Activated CD4-positive, alpha-beta T cell treated with anti-CD3 and anti-CD28 coated beads for 36 hours (primary cell): ENCODE measurements around the gene LDLRAD4. TPM values are rescaled to one million over a fixed set of nuclear protein-coding genes. Genes with fewer than 3 reads are reported as not detected.

Source experiments
- ATAC-seq: fragments of 200-7000 bp; cut with Tn5 transposase; one replicate; pipeline ENCODE4 v1.10.0; 2021; ENCODE audit warnings: mild to moderate bottlenecking, moderate library complexity
- CTCF ChIA-PET: fragments of 350-600 bp; sonication (Branson Sonifier 250); formaldehyde crosslinking; loops from one replicate; lab custom pipeline; 2021; ENCODE audit warnings: antibody characterized with exemption; lab: Charles Lee
- POLR2A ChIA-PET: fragments of 350-600 bp; sonication (Branson Sonifier 250); formaldehyde crosslinking; loops from one replicate; lab custom pipeline; 2021; ENCODE audit warnings: antibody characterized with exemption, inconsistent platforms; lab: Charles Lee
- DNase-seq: peaks from one replicate; pipeline ENCODE4 v3.0.0-alpha.2; 2020
- H3K27ac Mint-ChIP-seq: one replicate; pipeline ENCODE4 v1.8.0; 2021; ENCODE audit warnings: mixed read lengths
- H3K27me3 Mint-ChIP-seq: one replicate; pipeline ENCODE4 v1.8.0; 2021; ENCODE audit warnings: mixed read lengths
- H3K36me3 Mint-ChIP-seq: one replicate; pipeline ENCODE4 v1.8.0; 2021; ENCODE audit warnings: low read depth, mixed read lengths
- H3K4me1 Mint-ChIP-seq: one replicate; pipeline ENCODE4 v1.8.0; 2021; ENCODE audit warnings: mixed read lengths
- H3K4me3 Mint-ChIP-seq: one replicate; pipeline ENCODE4 v1.8.0; 2021; ENCODE audit warnings: mild to moderate bottlenecking, moderate library complexity, mixed read lengths
- H3K9me3 Mint-ChIP-seq: one replicate; pipeline ENCODE4 v1.8.0; 2021; ENCODE audit warnings: low read depth, mixed read lengths
- intact Hi-C, 2 experiments: fragments of 100-400 bp; cut with DNase I in 1 of 2; cut with micrococcal nuclease in 1 of 2; formaldehyde crosslinking; loops; one replicate each; pipeline versions ENCODE4 v1.14.2 to v1.15.1; 2022 to 2024; cut with DNase I, micrococcal nuclease
- total RNA-seq, 2 experiments: library from RNA; stranded (reverse); gene quantifications; one replicate each; pipeline ENCODE4 v1.2.3, GENCODE V29; 2021

LDLRAD4 gene
- total RNA-seq, 2 experiments from 2014 or later = 29.3 to 32.2 TPM

GRCh38 chr18:13628211-13628610, 409.7 kb downstream of the LDLRAD4 start:
- intact Hi-C loops = no loop called here
- CTCF ChIA-PET = interaction anchor here (2.9 kb wide), 1 partner anchor 70 kb away, joined by 18 read pairs; no protein-coding TSS in a partner anchor
- POLR2A ChIA-PET = no interaction called here
- Mint-ChIP-seq H3K27me3 (no peaks in the 10 kb centered on the region), H3K27ac (no peak overlapping the region), H3K36me3 (peaks cover 3% of the 10 kb centered on the region), H3K4me1 (peaks cover 4% of the 10 kb centered on the region), H3K4me3 (no peak overlapping the region), H3K9me3 (no peaks in the 10 kb centered on the region)
- ATAC-seq = no peak
- DNase-seq = no peak

- Mint-ChIP-seq H3K4me1 (peaks cover 4% of the 10 kb centered on the region), H3K27ac (peak overlapping the region; percentile 52), H3K9me3 (no peaks in the 10 kb centered on the region), H3K36me3 (peaks cover 3% of the 10 kb centered on the region), H3K4me3 (no peak overlapping the region), H3K27me3 (no peaks in the 10 kb centered on the region)
- peak; percentile 98 for ATAC-seq
- POLR2A ChIA-PET = no interaction called here
- CTCF ChIA-PET = interaction anchor here (0.6 to 2.9 kb wide), 8 partner anchors 17 to 414 kb away, joined by 3 to 18 read pairs (median 4); no protein-coding TSS in a partner anchor
- intact Hi-C loops = loop anchor here (1.0 to 2.0 kb wide), 3 partner anchors 72 to 414 kb away; no protein-coding TSS in a partner anchor
- peak; percentile 69 for DNase-seq
Measured at GRCh38 chr18:13629841-13630715, 411.5 kb downstream of the LDLRAD4 start.

- H3K36me3 Mint-ChIP-seq = peaks cover 3% of the 10 kb centered on the region
- intact Hi-C loops = loop anchor here (1.0 to 2.0 kb wide), 3 partner anchors 72 to 414 kb away; no protein-coding TSS in a partner anchor
- no peaks in the 10 kb centered on the region for H3K9me3 Mint-ChIP-seq
- H3K27me3 Mint-ChIP-seq = no peaks in the 10 kb centered on the region
- no peak for DNase-seq
- no peak for ATAC-seq
- POLR2A ChIA-PET = no interaction called here
- CTCF ChIA-PET = interaction anchor here (1.0 to 1.5 kb wide), 2 partner anchors 73 to 415 kb away, joined by 5 read pairs; no protein-coding TSS in a partner anchor
- H3K4me1 Mint-ChIP-seq = peaks cover 4% of the 10 kb centered on the region
- no peak overlapping the region for H3K4me3 Mint-ChIP-seq
- no peak overlapping the region for H3K27ac Mint-ChIP-seq
Measured at GRCh38 chr18:13630716-13631268, 412.2 kb downstream of the LDLRAD4 start.

GRCh38 chr18:13633700-13634099, 415.1 kb downstream of the LDLRAD4 start:
- H3K36me3 Mint-ChIP-seq = peaks cover 3% of the 10 kb centered on the region
- no peak overlapping the region for H3K27ac Mint-ChIP-seq
- POLR2A ChIA-PET = no interaction called here
- H3K4me1 Mint-ChIP-seq = peaks cover 4% of the 10 kb centered on the region
- CTCF ChIA-PET = interaction anchor here (0.6 to 1.8 kb wide), 3 partner anchors 32 to 417 kb away, joined by 3 to 16 read pairs (median 4); no protein-coding TSS in a partner anchor
- ATAC-seq (no peak), DNase-seq (no peak)
- H3K9me3 Mint-ChIP-seq = no peaks in the 10 kb centered on the region
- no peak overlapping the region for H3K4me3 Mint-ChIP-seq
- H3K27me3 Mint-ChIP-seq = no peaks in the 10 kb centered on the region
- intact Hi-C loops = no loop called here

- Mint-ChIP-seq H3K4me1 (peaks cover under 1% of the 10 kb centered on the region), H3K9me3 (no peaks in the 10 kb centered on the region), H3K27ac (no peak overlapping the region), H3K36me3 (peaks cover 3% of the 10 kb centered on the region), H3K27me3 (no peaks in the 10 kb centered on the region), H3K4me3 (no peak overlapping the region)
- ATAC-seq (no peak), DNase-seq (no peak)
- intact Hi-C loops = no loop called here
- ChIA-PET POLR2A (no interaction called here), CTCF (no interaction called here)
Measured at GRCh38 chr18:13635046-13635445, 416.5 kb downstream of the LDLRAD4 start.

GRCh38 chr18:13638719-13639595, 420.4 kb downstream of the LDLRAD4 start:
- intact Hi-C loops = no loop called here
- ATAC-seq (no peak), DNase-seq (no peak)
- H3K27me3 Mint-ChIP-seq = no peaks in the 10 kb centered on the region
- CTCF ChIA-PET = interaction anchor here (0.6 to 0.8 kb wide), 2 partner anchors 32 to 423 kb away, joined by 3 read pairs; no protein-coding TSS in a partner anchor
- no peaks in the 10 kb centered on the region for H3K4me1 Mint-ChIP-seq
- H3K4me3 Mint-ChIP-seq = no peak overlapping the region
- no peaks in the 10 kb centered on the region for H3K9me3 Mint-ChIP-seq
- H3K36me3 Mint-ChIP-seq = peaks cover 2% of the 10 kb centered on the region
- POLR2A ChIA-PET = no interaction called here
- H3K27ac Mint-ChIP-seq = no peak overlapping the region

GRCh38 chr18:13640266-13640860, 421.8 kb downstream of the LDLRAD4 start:
- Mint-ChIP-seq H3K4me1 (no peaks in the 10 kb centered on the region), H3K36me3 (peaks cover 6% of the 10 kb centered on the region), H3K9me3 (no peaks in the 10 kb centered on the region), H3K4me3 (no peak overlapping the region), H3K27ac (no peak overlapping the region), H3K27me3 (no peaks in the 10 kb centered on the region)
- POLR2A ChIA-PET = no interaction called here
- CTCF ChIA-PET = interaction anchor here (0.8 kb wide), 1 partner anchor 424 kb away, joined by 3 read pairs; no protein-coding TSS in a partner anchor
- DNase-seq (no peak), ATAC-seq (no peak)
- intact Hi-C loops = no loop called here

GRCh38 chr18:13641551-13642439, 423.2 kb downstream of the LDLRAD4 start:
- Mint-ChIP-seq H3K4me1 (no peaks in the 10 kb centered on the region), H3K27me3 (no peaks in the 10 kb centered on the region), H3K4me3 (no peak overlapping the region), H3K9me3 (no peaks in the 10 kb centered on the region), H3K36me3 (peaks cover 10% of the 10 kb centered on the region), H3K27ac (no peak overlapping the region)
- intact Hi-C loops = no loop called here
- no peak for DNase-seq
- CTCF ChIA-PET = no interaction called here
- ATAC-seq = no peak
- POLR2A ChIA-PET = no interaction called here

- Mint-ChIP-seq H3K36me3 (peaks cover 11% of the 10 kb centered on the region), H3K27me3 (no peaks in the 10 kb centered on the region), H3K27ac (no peak overlapping the region), H3K4me1 (no peaks in the 10 kb centered on the region), H3K4me3 (no peak overlapping the region), H3K9me3 (no peaks in the 10 kb centered on the region)
- no peak for DNase-seq
- ATAC-seq = no peak
- ChIA-PET POLR2A (no interaction called here), CTCF (no interaction called here)
- intact Hi-C loops = no loop called here
Measured at GRCh38 chr18:13642440-13642827, 423.9 kb downstream of the LDLRAD4 start.

GRCh38 chr18:13643261-13643751, 424.7 kb downstream of the LDLRAD4 start:
- ATAC-seq (no peak), DNase-seq (no peak)
- POLR2A ChIA-PET = no interaction called here
- Mint-ChIP-seq H3K27ac (no peak overlapping the region), H3K4me1 (no peaks in the 10 kb centered on the region), H3K4me3 (no peak overlapping the region), H3K27me3 (no peaks in the 10 kb centered on the region), H3K9me3 (no peaks in the 10 kb centered on the region), H3K36me3 (peaks cover 11% of the 10 kb centered on the region)
- intact Hi-C loops = no loop called here
- CTCF ChIA-PET = no interaction called here
